ENCODE measurements around the gene RECQL. TPM values are rescaled to one million over a fixed set of nuclear protein-coding genes. Genes with fewer than 3 reads are reported as not detected.
A peak's percentile ranks its signal among the peaks of the same experiment; 100 is the strongest.

Gene RECQL
- total and polyA plus RNA-seq, 9 of the 15 experiments (the other 6 are each of a cell fraction or from before 2014, with no cell fraction given) = 22.2 to 44.7 (median 28.5) TPM

DNA sequence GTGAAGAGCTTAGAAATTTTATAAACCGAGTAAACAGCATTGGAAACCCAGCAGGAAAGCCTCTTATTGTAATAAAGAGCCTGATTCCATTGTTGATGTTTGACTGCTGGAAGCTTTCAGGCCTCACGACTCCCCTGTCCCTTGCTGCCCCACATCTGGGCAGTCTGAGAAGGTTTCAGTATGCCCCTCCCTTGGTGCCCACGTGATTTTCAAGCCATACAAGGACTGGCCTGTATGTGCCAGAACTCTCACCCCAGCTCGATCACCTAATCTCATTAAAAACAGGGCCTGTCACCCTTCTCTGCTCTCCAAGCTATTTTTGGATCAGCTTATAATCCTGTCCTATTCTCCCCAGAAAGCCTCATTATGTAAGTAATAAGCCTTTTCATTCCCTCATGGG, 71.4 kb downstream of the RECQL start:
- peak overlapping the region; percentile 51 for H2AFZ ChIP-seq (ENCODE audit: low read depth, low read length)
- no peaks in the 10 kb centered on the region for H3K36me3 ChIP-seq (ENCODE audit: control insufficient read depth, insufficient read depth, low read length)
- no peak for FAIRE-seq
- WGBS (ENCODE audit: insufficient coverage, low coverage, missing lambda C conversion rate) = 30% methylated on average over 4 of the region's 4 CpGs
- CTCF ChIA-PET (ENCODE audit: low intra/inter-chr PET ratio) = no interaction called here
- H3K4me2 ChIP-seq (ENCODE audit: insufficient read depth, low read length) = no peak overlapping the region
- no peak overlapping the region for H3K4me3 ChIP-seq
- no TSS peak for BruUV-seq (replicated peaks)
- no peaks in the 10 kb centered on the region for H3K4me1 ChIP-seq (replicated peaks in 1 of 2; ENCODE audit: control insufficient read depth in 2 of 2, insufficient read depth in 2 of 2, low read length in 2 of 2)
- no peaks in the 10 kb centered on the region for H3K9me1 ChIP-seq (ENCODE audit: control insufficient read depth, insufficient read depth, low read length)
- TF ChIP-seq NCOR1 (IDR thresholded peaks at IDR 0.05) = no peak
- intact Hi-C loops (cut with micrococcal nuclease) = no loop called here
- no peaks in the 10 kb centered on the region for H3K9me3 ChIP-seq (replicated peaks; ENCODE audit: control insufficient read depth, insufficient read depth, low read depth, low read length)
- H3K79me2 ChIP-seq (ENCODE audit: control insufficient read depth, insufficient read depth, low read length) = no peaks in the 10 kb centered on the region
- in situ Hi-C loops (cut with MboI) = no loop called here
- no peaks in the 10 kb centered on the region for H3K27me3 ChIP-seq (ENCODE audit: control insufficient read depth in 2 of 2, insufficient read depth in 2 of 2, low read length in 2 of 2)
- no peak; the same call in 2 of the 3 replicates for ATAC-seq
- no peak overlapping the region for H3K9ac ChIP-seq (ENCODE audit: insufficient read depth in 1 of 2, low read depth in 2 of 2, low read length in 2 of 2)
- POLR2A ChIA-PET = no interaction called here
- DNase-seq (ENCODE audit: extremely low read depth in 1 of 4, low spot score in 3 of 4) = no peak
- H4K20me1 ChIP-seq (replicated peaks; ENCODE audit: control insufficient read depth, insufficient read depth, low read length) = no peaks in the 10 kb centered on the region
- no peak overlapping the region for H3K27ac ChIP-seq (ENCODE audit: extremely low read depth, low read depth, low read length)

DNA sequence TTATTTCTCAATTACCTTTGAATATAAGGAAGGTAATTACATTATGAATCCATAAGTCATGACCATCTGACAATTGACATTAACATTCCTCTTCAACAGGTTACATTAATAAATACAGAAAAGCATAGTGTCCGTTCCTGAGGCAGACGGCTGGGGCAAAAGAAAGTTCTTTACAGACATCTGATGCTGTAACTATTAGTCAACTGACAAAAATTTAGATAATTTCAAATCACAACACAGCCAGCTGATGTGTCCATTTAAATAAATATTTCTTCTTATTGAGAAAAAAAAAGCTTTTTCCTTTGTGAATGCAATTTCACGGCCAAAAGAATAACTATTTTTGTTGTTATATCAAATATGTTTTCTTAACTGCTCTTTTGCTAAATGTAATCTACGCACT, 73.2 kb downstream of the RECQL start:
- intact Hi-C loops (cut with micrococcal nuclease) (no loop called here), in situ Hi-C loops (cut with MboI) (no loop called here)
- POLR2A ChIA-PET = no interaction called here
- ATAC-seq (no peak), DNase-seq (ENCODE audit: extremely low read depth in 1 of 4, low spot score in 3 of 4) (no peak), FAIRE-seq (no peak)
- WGBS (ENCODE audit: insufficient coverage, low coverage, missing lambda C conversion rate) = 55% methylated on average over 4 of the region's 4 CpGs
- no peaks in the 10 kb centered on the region for H3K27me3 ChIP-seq (ENCODE audit: control insufficient read depth in 2 of 2, insufficient read depth in 2 of 2, low read length in 2 of 2)
- H3K9ac ChIP-seq (ENCODE audit: insufficient read depth in 1 of 2, low read depth in 2 of 2, low read length in 2 of 2) = no peak overlapping the region
- H3K9me1 ChIP-seq (ENCODE audit: control insufficient read depth, insufficient read depth, low read length) = no peaks in the 10 kb centered on the region
- no peaks in the 10 kb centered on the region for H3K79me2 ChIP-seq (ENCODE audit: control insufficient read depth, insufficient read depth, low read length)
- no TSS peak for BruUV-seq (replicated peaks)
- no peak overlapping the region for H3K4me2 ChIP-seq (ENCODE audit: insufficient read depth, low read length)
- no peaks in the 10 kb centered on the region for H3K36me3 ChIP-seq (ENCODE audit: control insufficient read depth, insufficient read depth, low read length)
- no peaks in the 10 kb centered on the region for H3K9me3 ChIP-seq (replicated peaks; ENCODE audit: control insufficient read depth, insufficient read depth, low read depth, low read length)
- CTCF ChIA-PET (ENCODE audit: low intra/inter-chr PET ratio) = no interaction called here
- H3K4me3 ChIP-seq = no peak overlapping the region
- no peak overlapping the region for H3K27ac ChIP-seq (ENCODE audit: extremely low read depth, low read depth, low read length)
- H4K20me1 ChIP-seq (replicated peaks; ENCODE audit: control insufficient read depth, insufficient read depth, low read length) = no peaks in the 10 kb centered on the region
- H2AFZ ChIP-seq (ENCODE audit: low read depth, low read length) = no peak overlapping the region
- no peaks in the 10 kb centered on the region for H3K4me1 ChIP-seq (replicated peaks in 1 of 2; ENCODE audit: control insufficient read depth in 2 of 2, insufficient read depth in 2 of 2, low read length in 2 of 2)
- TF ChIP-seq ASH1L (IDR thresholded peaks at IDR 0.05; ENCODE audit: borderline replicate concordance, low read depth, partially characterized antibody) = no peak
- no peak for TF ChIP-seq SIRT6 (IDR thresholded peaks at IDR 0.05; ENCODE audit: low read depth, low read length)
- no peak for TF ChIP-seq PYGO2 (tag; IDR thresholded peaks at IDR 0.05)
- no peak for TF ChIP-seq ZC3H4 (CRISPR knock-in tag; IDR thresholded peaks at IDR 0.05; ENCODE audit: borderline replicate concordance)
- TF ChIP-seq, protein P1, sequence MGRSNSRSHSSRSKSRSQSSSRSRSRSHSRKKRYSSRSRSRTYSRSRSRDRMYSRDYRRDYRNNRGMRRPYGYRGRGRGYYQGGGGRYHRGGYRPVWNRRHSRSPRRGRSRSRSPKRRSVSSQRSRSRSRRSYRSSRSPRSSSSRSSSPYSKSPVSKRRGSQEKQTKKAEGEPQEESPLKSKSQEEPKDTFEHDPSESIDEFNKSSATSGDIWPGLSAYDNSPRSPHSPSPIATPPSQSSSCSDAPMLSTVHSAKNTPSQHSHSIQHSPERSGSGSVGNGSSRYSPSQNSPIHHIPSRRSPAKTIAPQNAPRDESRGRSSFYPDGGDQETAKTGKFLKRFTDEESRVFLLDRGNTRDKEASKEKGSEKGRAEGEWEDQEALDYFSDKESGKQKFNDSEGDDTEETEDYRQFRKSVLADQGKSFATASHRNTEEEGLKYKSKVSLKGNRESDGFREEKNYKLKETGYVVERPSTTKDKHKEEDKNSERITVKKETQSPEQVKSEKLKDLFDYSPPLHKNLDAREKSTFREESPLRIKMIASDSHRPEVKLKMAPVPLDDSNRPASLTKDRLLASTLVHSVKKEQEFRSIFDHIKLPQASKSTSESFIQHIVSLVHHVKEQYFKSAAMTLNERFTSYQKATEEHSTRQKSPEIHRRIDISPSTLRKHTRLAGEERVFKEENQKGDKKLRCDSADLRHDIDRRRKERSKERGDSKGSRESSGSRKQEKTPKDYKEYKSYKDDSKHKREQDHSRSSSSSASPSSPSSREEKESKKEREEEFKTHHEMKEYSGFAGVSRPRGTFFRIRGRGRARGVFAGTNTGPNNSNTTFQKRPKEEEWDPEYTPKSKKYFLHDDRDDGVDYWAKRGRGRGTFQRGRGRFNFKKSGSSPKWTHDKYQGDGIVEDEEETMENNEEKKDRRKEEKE (IDR thresholded peaks at IDR 0.05; ENCODE audit: borderline replicate concordance in 1 of 2, control insufficient read depth in 1 of 2, low read depth in 2 of 2, low read length in 1 of 2) = no peak
- no peak for TF ChIP-seq BCOR (IDR thresholded peaks at IDR 0.05)
- TF ChIP-seq, protein P2, sequence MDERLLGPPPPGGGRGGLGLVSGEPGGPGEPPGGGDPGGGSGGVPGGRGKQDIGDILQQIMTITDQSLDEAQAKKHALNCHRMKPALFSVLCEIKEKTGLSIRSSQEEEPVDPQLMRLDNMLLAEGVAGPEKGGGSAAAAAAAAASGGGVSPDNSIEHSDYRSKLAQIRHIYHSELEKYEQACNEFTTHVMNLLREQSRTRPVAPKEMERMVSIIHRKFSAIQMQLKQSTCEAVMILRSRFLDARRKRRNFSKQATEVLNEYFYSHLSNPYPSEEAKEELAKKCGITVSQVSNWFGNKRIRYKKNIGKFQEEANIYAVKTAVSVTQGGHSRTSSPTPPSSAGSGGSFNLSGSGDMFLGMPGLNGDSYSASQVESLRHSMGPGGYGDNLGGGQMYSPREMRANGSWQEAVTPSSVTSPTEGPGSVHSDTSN (CRISPR knock-in tag; IDR thresholded peaks at IDR 0.05; ENCODE audit: low read depth) = no peak
- TF ChIP-seq, protein P2 (tag; conservative IDR thresholded peaks at IDR 0.05; ENCODE audit: low read depth) = no peak
- TF ChIP-seq, protein P3, sequence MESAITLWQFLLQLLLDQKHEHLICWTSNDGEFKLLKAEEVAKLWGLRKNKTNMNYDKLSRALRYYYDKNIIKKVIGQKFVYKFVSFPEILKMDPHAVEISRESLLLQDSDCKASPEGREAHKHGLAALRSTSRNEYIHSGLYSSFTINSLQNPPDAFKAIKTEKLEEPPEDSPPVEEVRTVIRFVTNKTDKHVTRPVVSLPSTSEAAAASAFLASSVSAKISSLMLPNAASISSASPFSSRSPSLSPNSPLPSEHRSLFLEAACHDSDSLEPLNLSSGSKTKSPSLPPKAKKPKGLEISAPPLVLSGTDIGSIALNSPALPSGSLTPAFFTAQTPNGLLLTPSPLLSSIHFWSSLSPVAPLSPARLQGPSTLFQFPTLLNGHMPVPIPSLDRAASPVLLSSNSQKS (CRISPR knock-in tag; IDR thresholded peaks at IDR 0.05) = no peak
